MM.1S (cell line): Measurements from ENCODE around the gene FAM124B.

Experiments used
- DNase-seq: peaks from one replicate; pipeline ENCODE4 v3.0.0-alpha.2; 2015
- H2AFZ ChIP-seq: fragments of 300-600 bp; sonication (generic); 2 replicates; pipeline ENCODE4 v1.6.0; 2016; ENCODE audit warnings: antibody characterized with exemption, low read length
- H3F3A ChIP-seq: fragments of 300-600 bp; sonication (generic); 2 replicates; pipeline ENCODE4 v1.6.1; 2016; ENCODE audit warnings: mild to moderate bottlenecking, antibody characterized with exemption, low read length, moderate library complexity, mixed read lengths; ENCODE audit not compliant: insufficient read depth
- H3K27ac ChIP-seq: fragments of 300-600 bp; sonication (generic); 2 replicates; pipeline ENCODE4 v1.5.1; 2016; ENCODE audit warnings: mild to moderate bottlenecking, low read length
- H3K27me3 ChIP-seq: fragments of 300-600 bp; sonication (generic); replicated peaks from 2 replicates; pipeline ENCODE4 v1.6.0; 2016; ENCODE audit warnings: low read length; ENCODE audit not compliant: insufficient read depth
- H3K36me3 ChIP-seq: fragments of 300-600 bp; sonication (generic); replicated peaks from 2 replicates; pipeline ENCODE4 v1.6.1; 2016; ENCODE audit warnings: mild to moderate bottlenecking, low read length, mixed read lengths; ENCODE audit not compliant: insufficient read depth
- H3K4me1 ChIP-seq: fragments of 300-600 bp; sonication (generic); 2 replicates; pipeline ENCODE4 v1.6.1; 2016; ENCODE audit warnings: low read length, mixed read lengths
- H3K4me2 ChIP-seq: fragments of 300-600 bp; sonication (generic); 2 replicates; pipeline ENCODE4 v1.6.0; 2016; ENCODE audit warnings: low read depth, low read length
- H3K4me3 ChIP-seq: fragments of 300-600 bp; sonication (generic); 2 replicates; pipeline ENCODE4 v1.5.1; 2016; ENCODE audit warnings: low read length, mixed read lengths
- H3K79me2 ChIP-seq: fragments of 300-600 bp; sonication (generic); 2 replicates; pipeline ENCODE4 v1.6.1; 2016; ENCODE audit warnings: mixed run types, low read length, mixed read lengths
- H3K9ac ChIP-seq: fragments of 300-600 bp; sonication (generic); 2 replicates; pipeline ENCODE4 v1.6.1; 2016; ENCODE audit warnings: low read length, mixed read lengths
- H3K9me2 ChIP-seq: fragments of 300-600 bp; sonication (generic); replicated peaks from 2 replicates; pipeline ENCODE4 v1.6.1; 2016; ENCODE audit warnings: mild to moderate bottlenecking, low read length, mixed read lengths; ENCODE audit not compliant: insufficient read depth
- H3K9me3 ChIP-seq: fragments of 300-600 bp; sonication (generic); replicated peaks from 2 replicates; pipeline ENCODE4 v1.6.1; 2016; ENCODE audit warnings: mild to moderate bottlenecking, low read length, mixed read lengths; ENCODE audit not compliant: insufficient read depth
- H4K20me1 ChIP-seq: fragments of 300-600 bp; sonication (generic); 2 replicates; pipeline ENCODE4 v1.6.1; 2016; ENCODE audit warnings: mild to moderate bottlenecking, low read length, moderate library complexity, mixed read lengths; ENCODE audit not compliant: insufficient read depth
- EZH2 ChIP-seq: fragments of 300-600 bp; sonication (generic); optimal IDR thresholded peaks from 2 replicates; pipeline ENCODE3; 2017; ENCODE audit warnings: low read depth, mild to moderate bottlenecking, antibody characterized with exemption, low read length, mixed read lengths
- EZH2phosphoT487 ChIP-seq: fragments of 300-600 bp; sonication (generic); IDR thresholded peaks from 2 replicates; pipeline ENCODE4 v1.6.1; 2018; ENCODE audit warnings: antibody characterized with exemption, low read length
- TF ChIP-seq, protein P1 (sequence below): fragments of 300-600 bp; sonication (generic); IDR thresholded peaks from 2 replicates; pipeline ENCODE4 v1.5.1; 2016; ENCODE audit warnings: antibody characterized with exemption, low read length, mixed read lengths

The FAM124B gene

DNA sequence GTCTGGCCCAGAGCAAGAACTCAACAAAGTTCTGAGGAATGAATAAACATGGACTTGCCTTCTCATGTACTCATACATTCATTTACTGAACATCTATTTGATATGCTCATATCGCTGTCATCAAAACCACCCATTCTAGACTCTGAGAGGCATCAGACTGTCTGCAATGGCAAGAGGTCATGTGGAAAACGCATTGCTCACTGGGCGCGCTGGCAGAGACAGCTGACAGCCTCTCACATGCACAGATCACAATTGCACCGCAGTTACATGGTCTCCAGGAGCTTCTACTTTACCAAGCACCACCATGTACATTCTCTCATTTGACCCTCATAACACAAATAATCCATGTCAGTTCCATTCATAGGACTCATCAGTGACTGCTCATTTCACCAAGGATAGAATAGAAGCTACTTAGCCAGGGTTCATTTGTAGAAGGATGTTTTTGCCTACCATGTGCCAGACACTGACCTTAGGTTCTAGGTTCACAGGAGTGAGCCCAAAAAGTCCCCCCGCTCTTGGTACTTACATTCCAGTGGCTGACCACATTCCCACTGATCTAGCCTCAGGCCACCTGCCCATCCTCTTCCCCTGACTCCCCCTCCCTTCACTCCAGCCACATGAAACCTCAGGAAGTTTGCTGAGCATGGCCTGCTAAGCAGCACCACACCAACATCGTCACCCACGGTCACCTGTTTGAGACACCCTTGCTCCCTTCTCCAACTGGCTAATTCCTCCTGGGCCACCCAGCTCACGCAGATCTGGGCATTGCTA lies 6.1 kb downstream of the FAM124B start:
- no peaks in the 10 kb centered on the region for H4K20me1 ChIP-seq
- no peaks in the 10 kb centered on the region for H3K9me3 ChIP-seq
- no peaks in the 10 kb centered on the region for H3K27me3 ChIP-seq
- no peak overlapping the region for H3K27ac ChIP-seq
- H3K4me2 ChIP-seq, result no peak overlapping the region
- H3K79me2 ChIP-seq, result no peaks in the 10 kb centered on the region
- no peaks in the 10 kb centered on the region for H3K4me1 ChIP-seq
- TF ChIP-seq, protein P1, sequence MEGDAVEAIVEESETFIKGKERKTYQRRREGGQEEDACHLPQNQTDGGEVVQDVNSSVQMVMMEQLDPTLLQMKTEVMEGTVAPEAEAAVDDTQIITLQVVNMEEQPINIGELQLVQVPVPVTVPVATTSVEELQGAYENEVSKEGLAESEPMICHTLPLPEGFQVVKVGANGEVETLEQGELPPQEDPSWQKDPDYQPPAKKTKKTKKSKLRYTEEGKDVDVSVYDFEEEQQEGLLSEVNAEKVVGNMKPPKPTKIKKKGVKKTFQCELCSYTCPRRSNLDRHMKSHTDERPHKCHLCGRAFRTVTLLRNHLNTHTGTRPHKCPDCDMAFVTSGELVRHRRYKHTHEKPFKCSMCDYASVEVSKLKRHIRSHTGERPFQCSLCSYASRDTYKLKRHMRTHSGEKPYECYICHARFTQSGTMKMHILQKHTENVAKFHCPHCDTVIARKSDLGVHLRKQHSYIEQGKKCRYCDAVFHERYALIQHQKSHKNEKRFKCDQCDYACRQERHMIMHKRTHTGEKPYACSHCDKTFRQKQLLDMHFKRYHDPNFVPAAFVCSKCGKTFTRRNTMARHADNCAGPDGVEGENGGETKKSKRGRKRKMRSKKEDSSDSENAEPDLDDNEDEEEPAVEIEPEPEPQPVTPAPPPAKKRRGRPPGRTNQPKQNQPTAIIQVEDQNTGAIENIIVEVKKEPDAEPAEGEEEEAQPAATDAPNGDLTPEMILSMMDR, result no peak
- TF ChIP-seq EZH2, result no peak
- TF ChIP-seq EZH2phosphoT487, result no peak
- H2AFZ ChIP-seq, result no peak overlapping the region
- H3K9me2 ChIP-seq, result no peaks in the 10 kb centered on the region
- H3K4me3 ChIP-seq, result no peak overlapping the region
- H3F3A ChIP-seq, result no peaks in the 10 kb centered on the region
- H3K36me3 ChIP-seq, result no peaks in the 10 kb centered on the region
- DNase-seq, result no peak
- no peak overlapping the region for H3K9ac ChIP-seq

DNA sequence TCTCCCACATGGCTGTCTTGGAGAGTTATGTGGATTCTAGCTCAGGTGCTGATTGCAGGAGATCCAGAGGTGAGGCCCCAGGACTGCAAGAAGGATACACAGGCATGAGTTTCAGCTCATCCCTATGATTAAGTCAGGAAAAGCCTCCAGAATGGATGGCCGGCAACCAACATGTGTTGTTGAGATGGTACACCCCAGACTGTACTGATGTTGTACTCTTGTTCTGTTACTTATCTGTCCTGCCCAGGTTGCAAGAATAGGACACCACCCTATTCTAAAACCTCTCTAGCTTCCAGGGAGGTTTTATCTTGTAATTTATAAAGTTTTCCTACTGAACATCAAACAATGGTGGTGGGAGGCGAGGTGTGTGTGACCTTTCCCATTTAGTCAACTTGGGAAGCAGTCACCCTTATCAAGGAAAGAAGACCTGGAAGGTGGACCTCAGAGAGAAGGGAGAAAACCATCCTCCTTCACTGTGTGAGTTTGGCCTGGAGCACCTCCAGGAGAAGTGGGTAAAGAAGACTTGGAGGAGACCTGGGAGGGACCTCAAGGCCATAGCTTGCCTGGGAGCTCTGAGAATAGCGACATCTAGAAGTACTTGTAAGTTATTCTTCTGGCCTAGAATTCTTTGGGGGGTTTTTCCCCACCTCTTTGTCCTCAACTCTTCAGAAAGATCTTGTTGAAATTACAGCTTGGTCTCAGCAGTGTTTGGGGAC lies 8.6 kb downstream of the FAM124B start:
- no peaks in the 10 kb centered on the region for H3K27me3 ChIP-seq
- H3F3A ChIP-seq, result no peaks in the 10 kb centered on the region
- no peaks in the 10 kb centered on the region for H3K4me1 ChIP-seq
- H3K79me2 ChIP-seq, result no peaks in the 10 kb centered on the region
- no peak overlapping the region for H3K27ac ChIP-seq
- H2AFZ ChIP-seq, result no peak overlapping the region
- H3K9me3 ChIP-seq, result no peaks in the 10 kb centered on the region
- no peaks in the 10 kb centered on the region for H3K9me2 ChIP-seq
- TF ChIP-seq EZH2phosphoT487, result no peak
- TF ChIP-seq EZH2, result no peak
- TF ChIP-seq, protein P1, result no peak
- H3K9ac ChIP-seq, result no peak overlapping the region
- no peak for DNase-seq
- no peaks in the 10 kb centered on the region for H4K20me1 ChIP-seq
- no peak overlapping the region for H3K4me3 ChIP-seq
- no peak overlapping the region for H3K4me2 ChIP-seq
- no peaks in the 10 kb centered on the region for H3K36me3 ChIP-seq

DNA sequence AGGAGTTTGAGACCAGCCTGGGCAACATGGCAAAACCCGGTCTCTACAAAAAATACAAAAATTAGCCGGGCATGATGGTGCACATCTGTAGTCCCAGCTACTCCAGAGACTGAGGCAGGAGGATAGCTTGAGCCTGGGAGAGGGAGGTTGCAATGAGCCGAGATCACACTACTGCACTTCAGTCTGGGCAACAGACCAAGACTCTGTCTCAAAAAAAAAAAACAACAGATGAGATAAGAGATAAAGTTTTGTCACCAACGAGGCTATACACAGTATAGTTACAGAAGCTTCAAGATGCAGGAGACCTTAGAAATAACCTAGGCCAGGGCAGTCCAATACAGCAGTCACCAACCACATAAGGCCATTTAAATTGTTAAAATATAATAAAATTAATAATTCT lies 9.4 kb downstream of the FAM124B start:
- Histone ChIP-seq H3K79me2 (no peaks in the 10 kb centered on the region), H3K4me2 (no peak overlapping the region), H4K20me1 (no peaks in the 10 kb centered on the region), H3F3A (no peaks in the 10 kb centered on the region), H3K27ac (no peak overlapping the region), H3K9me3 (no peaks in the 10 kb centered on the region), H3K9ac (no peak overlapping the region), H2AFZ (no peak overlapping the region), H3K36me3 (no peaks in the 10 kb centered on the region), H3K4me1 (no peaks in the 10 kb centered on the region), H3K27me3 (no peaks in the 10 kb centered on the region), H3K4me3 (no peak overlapping the region), H3K9me2 (no peaks in the 10 kb centered on the region)
- DNase-seq, result no peak
- TF ChIP-seq, protein P1, result no peak
- TF ChIP-seq EZH2, result no peak
- no peak for TF ChIP-seq EZH2phosphoT487
